Endothelial cell of umbilical vein (primary cell): Measurements from ENCODE around the gene AKAP12. TPM values are rescaled to one million over a fixed set of nuclear protein-coding genes. Genes with fewer than 3 reads are reported as not detected.

Experiments used
- BruUV-seq: library from RNA; stranded (reverse); fragments of 400-500 nt; replicated peaks from 2 replicates; lab custom pipeline; 2021; lab: Mats Ljungman, UMichigan
- CTCF ChIA-PET: fragments of 300-600, 350-600 bp; sonication (Branson Sonifier 250); formaldehyde crosslinking; loops from one replicate; lab custom pipeline; 2021; ENCODE audit warnings: antibody characterized with exemption, inconsistent platforms; lab: Charles Lee
- POLR2A ChIA-PET: fragments of 300-600, 350-600 bp; sonication (Branson Sonifier 250); formaldehyde crosslinking; loops from one replicate; lab custom pipeline; 2021; ENCODE audit warnings: antibody characterized with exemption, inconsistent platforms; lab: Charles Lee
- DNase-seq: peaks from one replicate; pipeline ENCODE4 v3.0.0-alpha.2; 2011; ENCODE audit warnings: low read depth, low spot score
- FAIRE-seq: peaks from 2 replicates; lab custom pipeline; 2011; peaks lifted over from hg19 to GRCh38; lab: Jason Lieb, UNC
- H2AFZ ChIP-seq: 2 replicates; pipeline ENCODE4 v1.6.0; 2012; ENCODE audit warnings: low read depth, low read length, control low read depth, inconsistent platforms
- H3K27ac ChIP-seq: 2 replicates; pipeline ENCODE4 v1.5.1; 2011; ENCODE audit warnings: low read depth, mild to moderate bottlenecking, control low read depth, low read length, moderate library complexity; ENCODE audit not compliant: insufficient read depth
- H3K27me3 ChIP-seq, 2 experiments: 2 replicates each; pipeline versions ENCODE4 v1.6.0 to v1.6.1; 2011; ENCODE audit warnings: low read length in 2 of 2, mixed read lengths in 1 of 2; ENCODE audit not compliant: control insufficient read depth in 2 of 2, insufficient read depth in 2 of 2
- H3K36me3 ChIP-seq, 2 experiments: 2 replicates in 1 of 2; 3 replicates in 1 of 2; pipeline ENCODE4 v1.5.1; 2011; ENCODE audit warnings: low read length in 2 of 2, mild to moderate bottlenecking in 1 of 2, moderate library complexity in 1 of 2; ENCODE audit not compliant: control insufficient read depth in 2 of 2, insufficient read depth in 2 of 2; ENCODE audit errors: extremely low read depth in 1 of 2
- H3K4me1 ChIP-seq: 3 replicates; pipeline ENCODE4 v1.5.1; 2011; ENCODE audit warnings: mild to moderate bottlenecking, low read length; ENCODE audit not compliant: control insufficient read depth, insufficient read depth; ENCODE audit errors: extremely low read depth
- H3K4me2 ChIP-seq: 2 replicates; pipeline ENCODE4 v1.6.1; 2011; ENCODE audit warnings: low read length, control low read depth, mixed read lengths; ENCODE audit not compliant: insufficient read depth
- H3K4me3 ChIP-seq, 3 experiments: fragments of 200-600 bp in 1 of 3; sonication (generic), shearing (Covaris generic) in 1 of 3; replicated peaks in 1 of 3; 2 replicates each; pipeline ENCODE4 v1.5.1; 2011 to 2016; ENCODE audit warnings: control low read depth in 3 of 3, low read length in 3 of 3, mild to moderate bottlenecking in 2 of 3, inconsistent platforms in 1 of 3, low read depth in 1 of 3, moderate library complexity in 1 of 3; ENCODE audit not compliant: insufficient read depth in 1 of 3
- H3K79me2 ChIP-seq: 2 replicates; pipeline ENCODE4 v1.6.0; 2012; ENCODE audit warnings: low read length, inconsistent platforms; ENCODE audit not compliant: control insufficient read depth, insufficient read depth
- H3K9ac ChIP-seq: replicated peaks from 2 replicates; pipeline ENCODE3; 2011; ENCODE audit warnings: low read length, control low read depth; ENCODE audit not compliant: insufficient read depth; ENCODE audit errors: extremely low read depth
- H3K9me1 ChIP-seq: replicated peaks from 3 replicates; pipeline ENCODE4 v1.6.0; 2011; ENCODE audit warnings: mild to moderate bottlenecking, low read length; ENCODE audit not compliant: control insufficient read depth, insufficient read depth; ENCODE audit errors: extremely low read depth
- H3K9me3 ChIP-seq: replicated peaks from 2 replicates; pipeline ENCODE4 v1.5.1; 2012; ENCODE audit warnings: low read length, inconsistent platforms; ENCODE audit not compliant: control insufficient read depth, insufficient read depth
- H4K20me1 ChIP-seq: replicated peaks from 2 replicates; pipeline ENCODE3; 2011; ENCODE audit warnings: mild to moderate bottlenecking, low read length; ENCODE audit not compliant: control insufficient read depth, insufficient read depth; ENCODE audit errors: extremely low read depth
- EZH2 ChIP-seq: IDR thresholded peaks from 2 replicates; pipeline ENCODE4 v1.6.1; 2012; ENCODE audit warnings: borderline replicate concordance, low read depth, mild to moderate bottlenecking, moderate library complexity, low read length, inconsistent platforms; ENCODE audit not compliant: severe bottlenecking
- FOS ChIP-seq: IDR thresholded peaks from 2 replicates; pipeline ENCODE4 v1.6.1; 2011; ENCODE audit warnings: mild to moderate bottlenecking, low read length, moderate library complexity, borderline replicate concordance; ENCODE audit not compliant: insufficient read depth
- GATA2 ChIP-seq: IDR thresholded peaks from 2 replicates; pipeline ENCODE4 v1.7.0; 2011; ENCODE audit warnings: low read depth, mild to moderate bottlenecking, moderate library complexity, mixed read lengths, low read length; ENCODE audit not compliant: insufficient read length, insufficient read depth
- JUN ChIP-seq: IDR thresholded peaks from 2 replicates; pipeline ENCODE4 v1.6.1; 2011; ENCODE audit warnings: borderline replicate concordance, low read depth; ENCODE audit not compliant: insufficient read length, insufficient read depth
- MYC ChIP-seq: IDR thresholded peaks from one replicate; pipeline ENCODE4 v1.6.1; 2011; ENCODE audit warnings: mild to moderate bottlenecking, low read depth, low read length
- POLR2A ChIP-seq: IDR thresholded peaks from 2 replicates; pipeline ENCODE4 v1.6.1; 2012; ENCODE audit warnings: low read depth, mild to moderate bottlenecking, control low read depth, low read length
- POLR2AphosphoS5 ChIP-seq: IDR thresholded peaks from 2 replicates; pipeline ENCODE4 v1.6.1; 2012; ENCODE audit warnings: low read depth, mild to moderate bottlenecking, control low read depth, low read length, moderate library complexity; ENCODE audit not compliant: insufficient read depth
- dilution Hi-C: fragments of 300-500 bp; cut with MboI; formaldehyde crosslinking; loops from one replicate; pipeline ENCODE4 v1.15.0; 2019; ENCODE audit warnings: low sequenced_read_pairs; ENCODE audit not compliant: extremely low pct_ligation_motif_present
- intact Hi-C: fragments of 100-400 bp; cut with micrococcal nuclease; formaldehyde crosslinking; loops from one replicate; pipeline ENCODE4 v1.10.0; 2022
- polyA plus RNA-seq, 4 experiments: library from polyadenylated mRNA; depleted of rRNA in 3 of 4; stranded (reverse) in 3 of 4; unstranded in 1 of 4; fragments of >200 nt; gene quantifications; 2 replicates each; pipeline versions ENCODE4 v1.2.1 to v1.2.3, GENCODE V29; 2011 to 2012; ENCODE audit warnings: missing spikeins in 1 of 4
- total RNA-seq: library from RNA; stranded (reverse); gene quantifications from 2 replicates; pipeline ENCODE4 v1.2.3, GENCODE V29; 2021
- TF ChIP-seq, protein P1 (sequence below): IDR thresholded peaks from 2 replicates; pipeline ENCODE4 v1.6.1; 2011; ENCODE audit not compliant: insufficient read depth, insufficient read length
- TF ChIP-seq, protein P2 (sequence below), 2 donors: IDR thresholded peaks; 1 replicate in 1 of 2; 2 replicates in 1 of 2; pipeline ENCODE4 v1.5.1; 2011; ENCODE audit warnings: low read length in 2 of 2, mild to moderate bottlenecking in 2 of 2, moderate library complexity in 2 of 2, control low read depth in 1 of 2, inconsistent platforms in 1 of 2, low read depth in 1 of 2; ENCODE audit not compliant: insufficient read depth in 1 of 2; ENCODE audit errors: extremely low read depth in 1 of 2

The AKAP12 gene
- total and polyA plus RNA-seq, 2 donors (not counting 3 experiments of a cell fraction or from before 2014, with no cell fraction given): 46.9 to 340 TPM

DNA sequence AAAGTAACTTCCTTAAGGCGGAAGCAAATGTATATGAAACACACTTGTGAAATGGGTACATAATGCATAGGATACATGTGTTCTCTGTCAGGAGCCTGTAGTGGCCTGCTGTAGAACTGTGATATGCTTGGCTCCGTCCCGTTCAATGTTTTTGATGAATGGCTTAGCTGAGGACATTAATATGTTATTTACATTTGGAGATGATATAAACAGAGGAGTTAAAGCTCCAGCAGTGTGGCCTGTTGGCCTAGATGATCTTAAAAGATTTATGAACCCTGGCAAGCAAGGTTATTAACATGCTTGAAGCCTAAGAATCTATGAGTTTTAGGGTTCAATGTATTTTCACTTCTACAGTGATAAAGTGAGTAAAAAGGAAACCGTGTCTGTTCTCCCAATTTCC is 59.2 kb downstream of the AKAP12 start:
- Histone ChIP-seq H3K4me2 (peak overlapping the region; percentile 56), H3K4me1 (peaks cover 25% of the 10 kb centered on the region), H3K27ac (peak overlapping the region; percentile 1), H3K9me3 (no peaks in the 10 kb centered on the region), H3K27me3 (no peaks in the 10 kb centered on the region), H2AFZ (no peak overlapping the region), H4K20me1 (no peaks in the 10 kb centered on the region), H3K4me3 (no peak overlapping the region), H3K79me2 (peaks cover 76% of the 10 kb centered on the region), H3K9me1 (no peaks in the 10 kb centered on the region), H3K9ac (no peak overlapping the region), H3K36me3 (peaks cover 0 to 3% of the 10 kb centered on the region in 2 experiments)
- intact Hi-C loops: no loop called here
- FAIRE-seq (peak; percentile 61), DNase-seq (no peak)
- dilution Hi-C loops: no loop called here
- TF ChIP-seq, protein P1, sequence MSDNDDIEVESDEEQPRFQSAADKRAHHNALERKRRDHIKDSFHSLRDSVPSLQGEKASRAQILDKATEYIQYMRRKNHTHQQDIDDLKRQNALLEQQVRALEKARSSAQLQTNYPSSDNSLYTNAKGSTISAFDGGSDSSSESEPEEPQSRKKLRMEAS: no peak
- no peak for TF ChIP-seq EZH2
- TF ChIP-seq POLR2AphosphoS5: no peak
- TF ChIP-seq, protein P2, sequence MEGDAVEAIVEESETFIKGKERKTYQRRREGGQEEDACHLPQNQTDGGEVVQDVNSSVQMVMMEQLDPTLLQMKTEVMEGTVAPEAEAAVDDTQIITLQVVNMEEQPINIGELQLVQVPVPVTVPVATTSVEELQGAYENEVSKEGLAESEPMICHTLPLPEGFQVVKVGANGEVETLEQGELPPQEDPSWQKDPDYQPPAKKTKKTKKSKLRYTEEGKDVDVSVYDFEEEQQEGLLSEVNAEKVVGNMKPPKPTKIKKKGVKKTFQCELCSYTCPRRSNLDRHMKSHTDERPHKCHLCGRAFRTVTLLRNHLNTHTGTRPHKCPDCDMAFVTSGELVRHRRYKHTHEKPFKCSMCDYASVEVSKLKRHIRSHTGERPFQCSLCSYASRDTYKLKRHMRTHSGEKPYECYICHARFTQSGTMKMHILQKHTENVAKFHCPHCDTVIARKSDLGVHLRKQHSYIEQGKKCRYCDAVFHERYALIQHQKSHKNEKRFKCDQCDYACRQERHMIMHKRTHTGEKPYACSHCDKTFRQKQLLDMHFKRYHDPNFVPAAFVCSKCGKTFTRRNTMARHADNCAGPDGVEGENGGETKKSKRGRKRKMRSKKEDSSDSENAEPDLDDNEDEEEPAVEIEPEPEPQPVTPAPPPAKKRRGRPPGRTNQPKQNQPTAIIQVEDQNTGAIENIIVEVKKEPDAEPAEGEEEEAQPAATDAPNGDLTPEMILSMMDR (IDR thresholded peaks at IDR 0.05; ENCODE audit: extremely low read depth in 1 of 2, insufficient read depth in 1 of 2, low read depth in 1 of 2, low read length in 2 of 2): no peak
- no peak for TF ChIP-seq FOS
- no peak for TF ChIP-seq POLR2A
- TF ChIP-seq GATA2: no peak
- no peak for TF ChIP-seq MYC
- no peak for TF ChIP-seq JUN
- CTCF ChIA-PET: interaction anchor here (0.9 kb wide), 1 partner anchor 25 kb away, joined by 3 read pairs; no protein-coding TSS in a partner anchor
- BruUV-seq: no TSS peak
- POLR2A ChIA-PET: no interaction called here
